ENCODE data around the gene MAML3. TPM values are rescaled to one million over a fixed set of nuclear protein-coding genes. Genes with fewer than 3 reads are reported as not detected.

Gene MAML3
- total RNA-seq, 4 donors from 2014 or later, result 16.1 to 40.0 (median 18.1) TPM

DNA sequence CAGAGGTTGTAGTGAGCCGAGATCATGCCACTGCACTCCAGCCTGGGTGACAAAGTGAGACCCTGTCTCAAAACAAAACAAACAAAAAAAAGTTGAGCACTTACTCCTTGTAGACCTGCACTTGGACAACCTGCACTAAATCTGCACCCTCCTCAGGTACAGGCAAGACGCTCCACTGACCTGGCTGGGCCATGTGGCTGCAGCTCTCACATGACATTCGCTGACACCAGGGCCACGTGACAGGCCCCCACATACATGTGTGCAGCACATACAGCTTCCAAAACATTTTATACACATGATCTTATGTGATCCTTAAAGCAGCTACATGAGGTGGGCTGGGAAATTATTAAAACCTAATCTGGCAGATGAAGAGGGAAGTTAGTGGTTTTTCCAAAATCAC, 425.8 kb downstream of the MAML3 start:
- Histone ChIP-seq H3K9me3 (no peaks in the 10 kb centered on the region), H3K36me3 (no peaks in the 10 kb centered on the region), H3K4me1 (peaks cover 0 to 4% (median 3%) of the 10 kb centered on the region in 4 donors), H3K4me3 (no peak overlapping the region), H3K27ac (no peak overlapping the region), H3K27me3 (no peaks in the 10 kb centered on the region)
- intact Hi-C loops (cut with DNase I; ENCODE audit: low total_unique reads) (no loop called here), in situ Hi-C loops (cut with MboI; ENCODE audit: low pct_ligation_motif_present in 1 of 4, low pct_unique_long_range_greater_than_20kb in 1 of 4, low sequenced_read_pairs in 3 of 4) (loop anchor here in 2 of 4 donors (10.0 to 25.0 kb wide), 2 partner anchors 527 to 534 kb away; no protein-coding TSS in a partner anchor)
- TF ChIP-seq, protein P1, sequence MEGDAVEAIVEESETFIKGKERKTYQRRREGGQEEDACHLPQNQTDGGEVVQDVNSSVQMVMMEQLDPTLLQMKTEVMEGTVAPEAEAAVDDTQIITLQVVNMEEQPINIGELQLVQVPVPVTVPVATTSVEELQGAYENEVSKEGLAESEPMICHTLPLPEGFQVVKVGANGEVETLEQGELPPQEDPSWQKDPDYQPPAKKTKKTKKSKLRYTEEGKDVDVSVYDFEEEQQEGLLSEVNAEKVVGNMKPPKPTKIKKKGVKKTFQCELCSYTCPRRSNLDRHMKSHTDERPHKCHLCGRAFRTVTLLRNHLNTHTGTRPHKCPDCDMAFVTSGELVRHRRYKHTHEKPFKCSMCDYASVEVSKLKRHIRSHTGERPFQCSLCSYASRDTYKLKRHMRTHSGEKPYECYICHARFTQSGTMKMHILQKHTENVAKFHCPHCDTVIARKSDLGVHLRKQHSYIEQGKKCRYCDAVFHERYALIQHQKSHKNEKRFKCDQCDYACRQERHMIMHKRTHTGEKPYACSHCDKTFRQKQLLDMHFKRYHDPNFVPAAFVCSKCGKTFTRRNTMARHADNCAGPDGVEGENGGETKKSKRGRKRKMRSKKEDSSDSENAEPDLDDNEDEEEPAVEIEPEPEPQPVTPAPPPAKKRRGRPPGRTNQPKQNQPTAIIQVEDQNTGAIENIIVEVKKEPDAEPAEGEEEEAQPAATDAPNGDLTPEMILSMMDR (IDR thresholded peaks at IDR 0.05), result no peak
- TF ChIP-seq EP300 (IDR thresholded peaks at IDR 0.05; ENCODE audit: low read depth) (no peak), POLR2AphosphoS5 (IDR thresholded peaks at IDR 0.05) (no peak), POLR2A (IDR thresholded peaks at IDR 0.05) (no peak)
- WGBS, 2 donors (ENCODE audit: low coverage in 1 of 2), result 94% methylated on average over 4 of the region's 4 CpGs; no CpG with 5 or more reads in 1 of the 2 donors
- no peak for DNase-seq

DNA sequence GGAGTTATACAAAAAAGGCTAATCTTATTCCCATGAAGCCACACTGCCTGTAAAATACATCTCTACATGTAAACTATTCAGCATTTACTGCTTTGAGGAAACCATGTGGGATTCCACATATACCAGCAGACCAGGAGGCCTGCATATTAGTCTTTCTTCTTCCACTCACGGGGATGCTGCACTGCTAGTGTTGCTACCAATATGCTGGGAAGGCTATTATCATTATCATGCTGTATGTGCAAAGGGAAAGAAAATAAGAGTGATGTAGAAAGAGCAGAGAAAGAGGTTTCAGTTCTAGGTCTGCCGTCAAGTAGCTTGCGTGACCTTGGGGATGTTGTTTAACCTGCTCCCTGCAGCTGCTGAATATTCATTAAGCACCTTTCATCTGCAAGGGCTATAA, 427.4 kb downstream of the MAML3 start:
- WGBS, 2 donors (ENCODE audit: low coverage in 1 of 2), result 67 to 74% methylated on average over 2 to 3 of the region's 3 CpGs
- TF ChIP-seq POLR2AphosphoS5 (IDR thresholded peaks at IDR 0.05), result no peak
- TF ChIP-seq, protein P1 (IDR thresholded peaks at IDR 0.05), result no peak
- no peak for TF ChIP-seq POLR2A (IDR thresholded peaks at IDR 0.05)
- TF ChIP-seq EP300 (IDR thresholded peaks at IDR 0.05; ENCODE audit: low read depth), result no peak
- no peaks in the 10 kb centered on the region for H3K36me3 ChIP-seq
- no peak overlapping the region for H3K4me3 ChIP-seq
- no peak for DNase-seq
- intact Hi-C loops (cut with DNase I; ENCODE audit: low total_unique reads) (no loop called here), in situ Hi-C loops (cut with MboI; ENCODE audit: low pct_ligation_motif_present in 1 of 4, low pct_unique_long_range_greater_than_20kb in 1 of 4, low sequenced_read_pairs in 3 of 4) (loop anchor here in 2 of 4 donors (10.0 to 25.0 kb wide), 2 partner anchors 528 to 536 kb away; no protein-coding TSS in a partner anchor)
- no peaks in the 10 kb centered on the region for H3K9me3 ChIP-seq
- H3K27ac ChIP-seq, result no peak overlapping the region
- H3K27me3 ChIP-seq, result no peaks in the 10 kb centered on the region
- peaks cover 0 to 4% (median 3%) of the 10 kb centered on the region in 4 donors for H3K4me1 ChIP-seq

DNA sequence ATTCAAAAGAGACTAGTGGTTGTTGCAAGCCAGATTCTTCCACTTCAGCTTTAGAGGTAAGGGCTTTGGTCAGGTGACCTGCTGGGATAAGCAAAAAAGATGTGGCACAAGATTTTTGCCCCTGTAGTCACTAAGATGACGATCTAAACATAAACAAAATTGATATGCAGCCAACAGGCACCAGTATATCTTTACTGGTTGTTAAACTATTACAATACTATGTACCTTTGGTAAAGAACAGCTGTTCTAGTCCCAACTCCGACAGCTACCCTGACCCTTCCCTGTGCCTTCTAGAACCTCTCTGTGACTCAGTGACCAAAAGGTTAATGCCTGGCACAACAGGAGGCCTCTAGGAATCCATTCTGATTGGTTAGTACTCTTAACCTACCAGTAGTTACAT, 428.7 kb downstream of the MAML3 start:
- no peaks in the 10 kb centered on the region for H3K36me3 ChIP-seq
- in situ Hi-C loops (cut with MboI; ENCODE audit: low pct_ligation_motif_present in 1 of 4, low pct_unique_long_range_greater_than_20kb in 1 of 4, low sequenced_read_pairs in 3 of 4) (loop anchor here in 2 of 4 donors (10.0 to 25.0 kb wide), 2 partner anchors 530 to 537 kb away; no protein-coding TSS in a partner anchor), intact Hi-C loops (cut with DNase I; ENCODE audit: low total_unique reads) (no loop called here)
- peaks cover 0 to 4% (median 3%) of the 10 kb centered on the region in 4 donors for H3K4me1 ChIP-seq
- no peaks in the 10 kb centered on the region for H3K27me3 ChIP-seq
- no peak for TF ChIP-seq EP300 (IDR thresholded peaks at IDR 0.05; ENCODE audit: low read depth)
- TF ChIP-seq, protein P1 (IDR thresholded peaks at IDR 0.05), result no peak
- TF ChIP-seq POLR2A (IDR thresholded peaks at IDR 0.05), result no peak
- no peak for TF ChIP-seq POLR2AphosphoS5 (IDR thresholded peaks at IDR 0.05)
- 75 to 85% methylated on average over 2 of the region's 2 CpGs for WGBS, 2 donors (ENCODE audit: low coverage in 1 of 2)
- no peak for DNase-seq
- H3K27ac ChIP-seq, result no peak overlapping the region
- no peaks in the 10 kb centered on the region for H3K9me3 ChIP-seq
- H3K4me3 ChIP-seq, result no peak overlapping the region

DNA sequence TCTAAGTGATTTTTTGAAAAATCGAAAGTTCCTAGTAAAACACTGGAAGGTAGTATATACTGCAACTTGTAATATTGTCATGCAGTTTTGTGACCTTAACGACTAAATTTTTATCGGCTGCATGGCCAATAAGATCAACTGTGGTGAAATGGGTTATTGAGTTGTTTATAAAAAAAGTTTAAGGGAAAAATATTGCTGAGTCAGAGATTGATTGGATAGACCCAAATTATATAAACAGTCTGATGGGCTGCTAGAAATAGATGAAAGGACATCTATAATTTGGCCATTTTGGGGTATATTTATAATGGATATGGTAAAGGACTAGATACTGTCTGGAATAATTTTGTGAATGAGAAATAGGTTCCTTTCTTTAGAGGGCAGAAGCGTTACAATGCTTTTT, 432.2 kb downstream of the MAML3 start:
- in situ Hi-C loops (cut with MboI; ENCODE audit: low pct_ligation_motif_present in 1 of 4, low pct_unique_long_range_greater_than_20kb in 1 of 4, low sequenced_read_pairs in 3 of 4), result loop anchor here in 1 of 4 donors (10.0 kb wide), 1 partner anchor 533 kb away; no protein-coding TSS in a partner anchor
- no peaks in the 10 kb centered on the region for H3K9me3 ChIP-seq
- no peaks in the 10 kb centered on the region for H3K4me1 ChIP-seq
- intact Hi-C loops (cut with DNase I; ENCODE audit: low total_unique reads), result no loop called here
- 69% methylated on average over 4 of the region's 4 CpGs for WGBS, 2 donors (ENCODE audit: low coverage in 1 of 2)
- DNase-seq, result no peak
- no peak overlapping the region for H3K27ac ChIP-seq
- TF ChIP-seq EP300 (IDR thresholded peaks at IDR 0.05; ENCODE audit: low read depth) (no peak), POLR2A (IDR thresholded peaks at IDR 0.05) (no peak), POLR2AphosphoS5 (IDR thresholded peaks at IDR 0.05) (no peak)
- TF ChIP-seq, protein P1 (IDR thresholded peaks at IDR 0.05), result no peak
- H3K4me3 ChIP-seq, result no peak overlapping the region
- H3K36me3 ChIP-seq, result no peaks in the 10 kb centered on the region
- H3K27me3 ChIP-seq, result no peaks in the 10 kb centered on the region

All from transverse colon (tissue), 4 donors.